Neural cell (in vitro differentiated cells): ENCODE results near the gene KDM4B. TPM values are rescaled to one million over a fixed set of nuclear protein-coding genes. Genes with fewer than 3 reads are reported as not detected.

Experiments used
- H2AFZ ChIP-seq: fragments of 200-600, 300-800 bp; sonication (generic), shearing (Covaris generic); 2 replicates; pipeline ENCODE4 v1.6.0; 2014; ENCODE audit warnings: low read depth, mild to moderate bottlenecking, antibody characterized with exemption, low read length, moderate library complexity
- H3F3A ChIP-seq: fragments of 200-600 bp; shearing (Covaris generic); 2 replicates; pipeline ENCODE4 v1.6.1; 2016; ENCODE audit warnings: mild to moderate bottlenecking, moderate library complexity, mixed read lengths, antibody characterized with exemption, low read length; ENCODE audit not compliant: insufficient read depth, poor library complexity, severe bottlenecking
- H3K27ac ChIP-seq: fragments of 200-600, 300-800 bp; sonication (generic), shearing (Covaris generic); 2 replicates; pipeline ENCODE4 v1.5.1; 2014; ENCODE audit warnings: mild to moderate bottlenecking, low read length, moderate library complexity
- H3K27me3 ChIP-seq: fragments of 300-800, 200-600 bp; sonication (generic), shearing (Covaris generic); 2 replicates; pipeline ENCODE4 v1.6.0; 2014; ENCODE audit warnings: mild to moderate bottlenecking, low read depth, low read length, moderate library complexity; ENCODE audit not compliant: insufficient read depth
- H3K36me3 ChIP-seq: fragments of 300-800, 200-600 bp; sonication (generic), shearing (Covaris generic); 2 replicates; pipeline ENCODE4 v1.5.1; 2014; ENCODE audit warnings: mild to moderate bottlenecking, antibody characterized with exemption, low read length, moderate library complexity; ENCODE audit not compliant: insufficient read depth
- H3K4me2 ChIP-seq: fragments of 300-800, 200-600 bp; sonication (generic), shearing (Covaris generic); 2 replicates; pipeline ENCODE4 v1.6.0; 2014; ENCODE audit warnings: mild to moderate bottlenecking, low read length
- H3K4me3 ChIP-seq: fragments of 300-800, 200-600 bp; sonication (generic), shearing (Covaris generic); 2 replicates; pipeline ENCODE4 v1.5.1; 2014; ENCODE audit warnings: mild to moderate bottlenecking, low read length, moderate library complexity
- H3K79me2 ChIP-seq: fragments of 200-600 bp; shearing (Covaris generic); replicated peaks from 2 replicates; pipeline ENCODE4 v1.6.0; 2014; ENCODE audit warnings: mild to moderate bottlenecking, low read length, moderate library complexity; ENCODE audit not compliant: insufficient read depth
- H3K9ac ChIP-seq: fragments of 300-800, 200-600 bp; sonication (generic), shearing (Covaris generic); 2 replicates; pipeline ENCODE4 v1.6.1; 2016; ENCODE audit warnings: mild to moderate bottlenecking, low read length, mixed read lengths
- H3K9me2 ChIP-seq: fragments of 200-600 bp; shearing (Covaris generic); 2 replicates; pipeline ENCODE4 v1.6.1; 2016; ENCODE audit warnings: mild to moderate bottlenecking, low read length, mixed read lengths; ENCODE audit not compliant: insufficient read depth
- H3K9me3 ChIP-seq: fragments of 200-600, 300-800 bp; sonication (generic), shearing (Covaris generic); 2 replicates; pipeline ENCODE4 v1.6.1; 2016; ENCODE audit warnings: mild to moderate bottlenecking, mixed run types, low read length, moderate library complexity, mixed read lengths
- H4K20me1 ChIP-seq: fragments of 200-600 bp; shearing (Covaris generic); 2 replicates; pipeline ENCODE4 v1.6.1; 2016; ENCODE audit warnings: mild to moderate bottlenecking, mixed run types; ENCODE audit not compliant: insufficient read depth
- CTCF ChIP-seq: fragments of 450-650 bp; IDR thresholded peaks from 2 replicates; pipeline ENCODE4 v1.5.1; 2014; ENCODE audit warnings: antibody characterized with exemption, mild to moderate bottlenecking, moderate library complexity; ENCODE audit not compliant: poor library complexity, severe bottlenecking
- EP300 ChIP-seq: fragments of 450-650 bp; conservative IDR thresholded peaks from 2 replicates; pipeline ENCODE4 v1.6.1; 2014; ENCODE audit warnings: antibody characterized with exemption, mild to moderate bottlenecking, moderate library complexity; ENCODE audit not compliant: poor library complexity, severe bottlenecking
- EZH2 ChIP-seq: fragments of 200-600, 300-800 bp; shearing (Covaris generic), sonication (generic); IDR thresholded peaks from 2 replicates; pipeline ENCODE4 v1.6.1; 2014; ENCODE audit warnings: antibody characterized with exemption, low read length, borderline replicate concordance, mild to moderate bottlenecking; ENCODE audit not compliant: insufficient read depth, poor library complexity, severe bottlenecking
- MXI1 ChIP-seq: fragments of 450-650 bp; conservative IDR thresholded peaks from 2 replicates; pipeline ENCODE4 v1.6.1; 2014; ENCODE audit warnings: antibody characterized with exemption, mild to moderate bottlenecking; ENCODE audit not compliant: poor library complexity, severe bottlenecking
- POLR2AphosphoS5 ChIP-seq: IDR thresholded peaks from 2 replicates; pipeline ENCODE4 v1.6.1; 2012
- RAD21 ChIP-seq: fragments of 450-650 bp; conservative IDR thresholded peaks from 2 replicates; pipeline ENCODE4 v1.6.1; 2014; ENCODE audit warnings: antibody characterized with exemption, mild to moderate bottlenecking, moderate library complexity
- REST ChIP-seq: IDR thresholded peaks from 2 replicates; pipeline ENCODE4 v1.6.1; 2012; ENCODE audit warnings: borderline replicate concordance
- SMC3 ChIP-seq: fragments of 450-650 bp; conservative IDR thresholded peaks from 2 replicates; pipeline ENCODE4 v1.6.1; 2014; ENCODE audit warnings: antibody characterized with exemption, mild to moderate bottlenecking, moderate library complexity; ENCODE audit not compliant: poor library complexity
- TAF1 ChIP-seq: IDR thresholded peaks from 2 replicates; pipeline ENCODE4 v1.6.1; 2012; ENCODE audit warnings: low read depth
- polyA plus RNA-seq: library from polyadenylated mRNA; depleted of rRNA; stranded (reverse); fragments of >200 nt; gene quantifications from 2 replicates; pipeline ENCODE4 v1.2.3, GENCODE V29; 2014

The KDM4B gene
- polyA plus RNA-seq, 1 donor from 2014 or later: 19.1 TPM

GRCh38 chr19:5062799-5063198 lies 93.9 kb downstream of the KDM4B start:
- Histone ChIP-seq H3K27me3 (no peaks in the 10 kb centered on the region), H3K9ac (no peak overlapping the region), H3K9me2 (no peaks in the 10 kb centered on the region), H3K4me2 (no peak overlapping the region), H3K4me3 (no peak overlapping the region), H4K20me1 (no peaks in the 10 kb centered on the region), H2AFZ (no peak overlapping the region), H3K79me2 (no peaks in the 10 kb centered on the region), H3K27ac (no peak overlapping the region), H3K36me3 (no peaks in the 10 kb centered on the region), H3K9me3 (no peaks in the 10 kb centered on the region), H3F3A (no peaks in the 10 kb centered on the region)
- TF ChIP-seq POLR2AphosphoS5 (no peak), EZH2 (no peak), MXI1 (no peak), CTCF (no peak), REST (no peak), SMC3 (no peak), TAF1 (no peak), EP300 (no peak), RAD21 (no peak)

- no peaks in the 10 kb centered on the region for H3K27me3 ChIP-seq
- H3F3A ChIP-seq: no peaks in the 10 kb centered on the region
- no peak overlapping the region for H3K9ac ChIP-seq
- H3K9me3 ChIP-seq: no peaks in the 10 kb centered on the region
- no peak overlapping the region for H3K4me2 ChIP-seq
- H3K27ac ChIP-seq: no peak overlapping the region
- H3K79me2 ChIP-seq: no peaks in the 10 kb centered on the region
- TF ChIP-seq EZH2 (no peak), TAF1 (no peak), CTCF (no peak), MXI1 (no peak)
- no peaks in the 10 kb centered on the region for H3K9me2 ChIP-seq
- no peak overlapping the region for H2AFZ ChIP-seq
- no peaks in the 10 kb centered on the region for H4K20me1 ChIP-seq
- no peak overlapping the region for H3K4me3 ChIP-seq
- H3K36me3 ChIP-seq: no peaks in the 10 kb centered on the region
Observed at GRCh38 chr19:5063873-5064645, 95.1 kb downstream of the KDM4B start.
